ENCODE measurements around the gene HSF2.

DNA sequence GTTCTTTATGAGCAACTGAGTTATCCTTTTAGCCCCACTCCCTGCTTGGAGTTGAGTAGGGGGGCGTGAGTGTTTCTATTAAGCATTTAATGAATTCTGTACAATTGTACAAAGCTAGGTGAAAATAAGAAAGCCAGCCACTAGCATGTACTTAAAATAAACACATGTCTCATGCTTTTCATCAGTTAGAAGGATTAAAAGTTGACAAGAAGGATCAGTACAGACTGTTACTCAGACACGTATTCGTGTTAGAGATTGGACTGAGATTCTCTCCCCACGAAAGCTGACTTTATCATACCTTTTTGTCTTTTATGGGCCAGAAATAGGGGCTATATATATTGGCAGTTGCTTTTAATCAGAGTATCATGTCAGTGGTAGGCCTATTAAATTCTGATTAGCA, 1.7 kb downstream of the HSF2 start:
- TF ChIP-seq, protein P1, sequence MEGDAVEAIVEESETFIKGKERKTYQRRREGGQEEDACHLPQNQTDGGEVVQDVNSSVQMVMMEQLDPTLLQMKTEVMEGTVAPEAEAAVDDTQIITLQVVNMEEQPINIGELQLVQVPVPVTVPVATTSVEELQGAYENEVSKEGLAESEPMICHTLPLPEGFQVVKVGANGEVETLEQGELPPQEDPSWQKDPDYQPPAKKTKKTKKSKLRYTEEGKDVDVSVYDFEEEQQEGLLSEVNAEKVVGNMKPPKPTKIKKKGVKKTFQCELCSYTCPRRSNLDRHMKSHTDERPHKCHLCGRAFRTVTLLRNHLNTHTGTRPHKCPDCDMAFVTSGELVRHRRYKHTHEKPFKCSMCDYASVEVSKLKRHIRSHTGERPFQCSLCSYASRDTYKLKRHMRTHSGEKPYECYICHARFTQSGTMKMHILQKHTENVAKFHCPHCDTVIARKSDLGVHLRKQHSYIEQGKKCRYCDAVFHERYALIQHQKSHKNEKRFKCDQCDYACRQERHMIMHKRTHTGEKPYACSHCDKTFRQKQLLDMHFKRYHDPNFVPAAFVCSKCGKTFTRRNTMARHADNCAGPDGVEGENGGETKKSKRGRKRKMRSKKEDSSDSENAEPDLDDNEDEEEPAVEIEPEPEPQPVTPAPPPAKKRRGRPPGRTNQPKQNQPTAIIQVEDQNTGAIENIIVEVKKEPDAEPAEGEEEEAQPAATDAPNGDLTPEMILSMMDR (IDR thresholded peaks at IDR 0.05) = no peak
- TF ChIP-seq POLR2A (IDR thresholded peaks at IDR 0.05) (no peak), EP300 (IDR thresholded peaks at IDR 0.05) (no peak)

Data from ovary (tissue), 3 donors.